ENCODE results near the gene C10orf62. TPM values are rescaled to one million over a fixed set of nuclear protein-coding genes. Genes with fewer than 3 reads are reported as not detected.

Gene C10orf62
- total and polyA plus RNA-seq, 9 of the 15 experiments (the other 6 are each of a cell fraction or from before 2014, with no cell fraction given) = not detected

- no peak for TF ChIP-seq NR2C2 (CRISPR knock-in tag; IDR thresholded peaks at IDR 0.05)
- TF ChIP-seq NR2C2 (tag; IDR thresholded peaks at IDR 0.05) = peak; percentile 42; the same call in 1 of the 2 replicates
- no peak for TF ChIP-seq ZNF79 (CRISPR knock-in tag; IDR thresholded peaks at IDR 0.05; ENCODE audit: low read depth)
- TF ChIP-seq, protein P1, sequence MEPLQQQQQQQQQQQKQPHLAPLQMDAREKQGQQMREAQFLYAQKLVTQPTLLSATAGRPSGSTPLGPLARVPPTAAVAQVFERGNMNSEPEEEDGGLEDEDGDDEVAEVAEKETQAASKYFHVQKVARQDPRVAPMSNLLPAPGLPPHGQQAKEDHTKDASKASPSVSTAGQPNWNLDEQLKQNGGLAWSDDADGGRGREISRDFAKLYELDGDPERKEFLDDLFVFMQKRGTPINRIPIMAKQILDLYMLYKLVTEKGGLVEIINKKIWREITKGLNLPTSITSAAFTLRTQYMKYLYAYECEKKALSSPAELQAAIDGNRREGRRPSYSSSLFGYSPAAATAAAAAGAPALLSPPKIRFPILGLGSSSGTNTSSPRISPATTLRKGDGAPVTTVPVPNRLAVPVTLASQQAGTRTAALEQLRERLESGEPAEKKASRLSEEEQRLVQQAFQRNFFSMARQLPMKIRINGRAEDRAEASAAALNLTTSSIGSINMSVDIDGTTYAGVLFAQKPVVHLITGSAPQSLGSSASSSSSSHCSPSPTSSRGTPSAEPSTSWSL (CRISPR knock-in tag; IDR thresholded peaks at IDR 0.05; ENCODE audit: borderline replicate concordance) = no peak
- no peak for TF ChIP-seq ZNF212 (CRISPR knock-in tag; IDR thresholded peaks at IDR 0.05)
- no peak for TF ChIP-seq ZNF217 (CRISPR knock-in tag; IDR thresholded peaks at IDR 0.05)
- TF ChIP-seq KDM2B (CRISPR knock-in tag; IDR thresholded peaks at IDR 0.05) = no peak
- TF ChIP-seq ZNF324 (CRISPR knock-in tag; IDR thresholded peaks at IDR 0.05) = no peak
- TF ChIP-seq RBM39 (optimal IDR thresholded peaks at IDR 0.05; ENCODE audit: low read depth, low read length) = no peak
- TF ChIP-seq HDAC2 (IDR thresholded peaks at IDR 0.05) = peak; percentile 55
- TF ChIP-seq HOXB6 (CRISPR knock-in tag; IDR thresholded peaks at IDR 0.05; ENCODE audit: borderline replicate concordance) = no peak
- no peak for TF ChIP-seq TEAD4 (IDR thresholded peaks at IDR 0.05; ENCODE audit: low read length)
- no peak for TF ChIP-seq TEAD4 (CRISPR knock-in tag; IDR thresholded peaks at IDR 0.05; ENCODE audit: borderline replicate concordance)
- TF ChIP-seq GABPB1 (CRISPR knock-in tag; IDR thresholded peaks at IDR 0.05) = no peak
- TF ChIP-seq PHF8 (IDR thresholded peaks at IDR 0.05; ENCODE audit: borderline replicate concordance, low read length) = no peak
- no peak for TF ChIP-seq SLC30A9 (CRISPR knock-in tag; IDR thresholded peaks at IDR 0.05)
- no peak for TF ChIP-seq BDP1 (IDR thresholded peaks at IDR 0.05; ENCODE audit: insufficient read depth, insufficient read length)
- no peak for TF ChIP-seq UBTF (IDR thresholded peaks at IDR 0.05; ENCODE audit: borderline replicate concordance in 1 of 2, low read depth in 2 of 2, low read length in 2 of 2)
- TF ChIP-seq FOS (IDR thresholded peaks at IDR 0.05; ENCODE audit: extremely low read depth, insufficient read length) = no peak
- TF ChIP-seq ZBTB11 (CRISPR knock-in tag; IDR thresholded peaks at IDR 0.05) = no peak; a peak in 1 of 6 replicates
- no peak for TF ChIP-seq CSDE1 (IDR thresholded peaks at IDR 0.05)
- 0 out of 2 replicates have a peak, but pooled peaks have one; percentile 28 for TF ChIP-seq ZNF41 (CRISPR knock-in tag; conservative IDR thresholded peaks at IDR 0.05)
- TF ChIP-seq MYBL2 (IDR thresholded peaks at IDR 0.05; ENCODE audit: low read depth) = no peak
- TF ChIP-seq MYBL2 (CRISPR knock-in tag; IDR thresholded peaks at IDR 0.05; ENCODE audit: borderline replicate concordance) = no peak
Observed at GRCh38 chr10:97627731-97628130, 38.2 kb downstream of the C10orf62 start (continued).

Data from K562 (cell line).